D721Med (cell line): ENCODE data around the gene NSUN2.
"Not testable (repeated sequence)": the region's sequence is repeated elsewhere in the genome, so short reads cannot be mapped to it uniquely, and the experiment has no call there.

Experiments used
- DNase-seq: peaks from one replicate; pipeline ENCODE4 v3.0.0; 2011; ENCODE audit warnings: low spot score; ENCODE audit not compliant: insufficient read length
- FAIRE-seq: peaks from 2 replicates; lab custom pipeline; 2011; peaks lifted over from hg19 to GRCh38; lab: Jason Lieb, UNC
- TF ChIP-seq, protein P1 (sequence below): IDR thresholded peaks from 2 replicates; pipeline ENCODE4 v1.5.1; 2012; ENCODE audit warnings: mild to moderate bottlenecking, control low read depth; ENCODE audit not compliant: insufficient read depth; ENCODE audit errors: missing control alignments

NSUN2 gene

DNA sequence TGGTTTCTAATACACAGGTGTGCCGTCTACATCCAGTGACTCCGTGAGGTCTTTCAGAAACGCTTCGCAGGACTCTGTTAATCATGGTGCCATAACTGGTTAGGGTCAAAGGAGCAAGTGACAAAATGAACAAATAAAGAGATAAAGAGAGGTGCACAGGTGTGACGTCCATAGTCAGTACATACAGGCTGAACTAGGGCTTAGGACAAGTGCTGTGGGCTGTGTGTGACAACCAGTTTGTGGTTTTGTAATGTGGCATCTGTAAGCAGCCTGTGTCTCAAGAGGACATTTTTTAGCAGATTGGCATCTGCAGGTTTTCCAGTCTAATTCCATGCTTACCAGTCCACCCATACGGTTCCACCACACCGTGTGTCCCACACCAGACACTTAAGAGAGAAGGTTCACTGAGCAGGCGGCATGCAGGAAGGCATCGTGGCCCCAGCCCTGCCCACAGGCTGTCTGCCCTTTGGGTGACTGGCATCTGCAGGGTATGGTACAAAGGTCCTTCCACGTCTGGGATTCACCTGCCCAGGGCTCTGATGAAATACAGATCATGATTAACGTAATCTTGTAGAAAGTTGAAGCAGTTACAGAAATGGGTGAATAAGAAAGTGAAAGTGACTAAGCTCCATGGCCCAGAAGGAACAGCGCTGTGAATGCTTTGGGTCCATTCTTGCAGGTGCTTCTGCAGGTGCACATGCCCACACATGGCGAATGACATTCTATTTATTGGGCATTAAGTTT, 27.3 kb upstream of the NSUN2 start:
- DNase-seq (no peak), FAIRE-seq (no peak)
- TF ChIP-seq, protein P1, sequence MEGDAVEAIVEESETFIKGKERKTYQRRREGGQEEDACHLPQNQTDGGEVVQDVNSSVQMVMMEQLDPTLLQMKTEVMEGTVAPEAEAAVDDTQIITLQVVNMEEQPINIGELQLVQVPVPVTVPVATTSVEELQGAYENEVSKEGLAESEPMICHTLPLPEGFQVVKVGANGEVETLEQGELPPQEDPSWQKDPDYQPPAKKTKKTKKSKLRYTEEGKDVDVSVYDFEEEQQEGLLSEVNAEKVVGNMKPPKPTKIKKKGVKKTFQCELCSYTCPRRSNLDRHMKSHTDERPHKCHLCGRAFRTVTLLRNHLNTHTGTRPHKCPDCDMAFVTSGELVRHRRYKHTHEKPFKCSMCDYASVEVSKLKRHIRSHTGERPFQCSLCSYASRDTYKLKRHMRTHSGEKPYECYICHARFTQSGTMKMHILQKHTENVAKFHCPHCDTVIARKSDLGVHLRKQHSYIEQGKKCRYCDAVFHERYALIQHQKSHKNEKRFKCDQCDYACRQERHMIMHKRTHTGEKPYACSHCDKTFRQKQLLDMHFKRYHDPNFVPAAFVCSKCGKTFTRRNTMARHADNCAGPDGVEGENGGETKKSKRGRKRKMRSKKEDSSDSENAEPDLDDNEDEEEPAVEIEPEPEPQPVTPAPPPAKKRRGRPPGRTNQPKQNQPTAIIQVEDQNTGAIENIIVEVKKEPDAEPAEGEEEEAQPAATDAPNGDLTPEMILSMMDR, result no peak

DNA sequence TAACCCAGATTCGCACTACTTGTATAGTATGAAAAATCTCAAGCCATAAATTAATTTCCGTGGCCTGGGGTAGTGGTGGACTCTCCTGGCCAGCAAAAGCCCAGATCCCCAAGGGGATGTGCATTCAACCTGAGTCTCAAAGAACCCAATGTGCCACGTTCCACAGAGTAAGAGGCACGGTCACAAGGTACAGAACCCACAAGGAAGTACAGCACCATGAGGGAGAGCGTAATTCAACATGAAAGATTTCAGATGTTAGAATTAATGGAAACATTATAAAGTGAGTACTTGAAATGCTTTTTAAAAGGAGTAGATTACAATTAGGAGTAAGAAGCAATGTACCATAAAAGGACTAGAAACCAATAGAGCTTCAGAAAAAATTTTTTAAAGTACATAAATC, 23.8 kb upstream of the NSUN2 start:
- TF ChIP-seq, protein P1, result no peak
- DNase-seq, result no peak
- FAIRE-seq, result no peak

DNA sequence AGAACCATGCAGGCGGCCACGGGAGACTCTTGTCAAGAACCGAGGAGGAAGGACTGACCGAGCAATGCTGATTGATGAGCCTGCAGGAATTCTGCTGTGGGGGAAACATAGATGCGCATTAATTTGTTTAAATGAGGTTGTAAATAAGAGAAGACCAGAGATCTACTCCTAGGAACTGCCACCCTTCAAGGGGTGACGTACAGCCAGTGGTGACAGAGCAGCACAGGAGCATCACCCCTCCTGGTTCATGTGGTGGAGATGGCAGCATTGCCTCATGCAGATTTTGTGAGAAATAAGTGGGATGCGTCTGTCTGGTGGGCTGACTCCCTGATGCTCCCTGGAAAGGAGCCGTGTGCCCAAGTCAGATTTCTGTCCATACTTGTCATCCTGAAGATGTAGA, 22.6 kb upstream of the NSUN2 start:
- FAIRE-seq, result no peak
- TF ChIP-seq, protein P1, result no peak
- no peak for DNase-seq

DNA sequence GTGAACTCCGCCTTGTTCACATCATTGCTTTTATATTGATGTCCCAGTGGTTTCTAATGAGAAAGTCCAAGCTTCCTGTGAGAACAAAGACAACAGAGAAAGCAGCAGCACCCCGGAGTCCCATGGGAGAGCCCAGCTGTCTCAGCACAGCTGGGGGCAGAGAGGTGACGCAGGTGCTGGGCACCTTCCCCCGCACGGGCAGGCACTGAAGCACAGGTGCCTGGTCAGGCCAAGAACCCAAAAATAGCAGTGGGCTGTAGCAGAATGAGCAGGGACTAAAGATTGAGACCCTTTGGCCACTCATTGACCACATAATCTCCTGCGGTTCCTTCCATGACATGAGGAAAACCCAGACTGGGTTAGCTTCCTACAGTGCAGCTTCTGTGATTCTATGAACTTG, 19.2 kb upstream of the NSUN2 start:
- no peak for FAIRE-seq

DNA sequence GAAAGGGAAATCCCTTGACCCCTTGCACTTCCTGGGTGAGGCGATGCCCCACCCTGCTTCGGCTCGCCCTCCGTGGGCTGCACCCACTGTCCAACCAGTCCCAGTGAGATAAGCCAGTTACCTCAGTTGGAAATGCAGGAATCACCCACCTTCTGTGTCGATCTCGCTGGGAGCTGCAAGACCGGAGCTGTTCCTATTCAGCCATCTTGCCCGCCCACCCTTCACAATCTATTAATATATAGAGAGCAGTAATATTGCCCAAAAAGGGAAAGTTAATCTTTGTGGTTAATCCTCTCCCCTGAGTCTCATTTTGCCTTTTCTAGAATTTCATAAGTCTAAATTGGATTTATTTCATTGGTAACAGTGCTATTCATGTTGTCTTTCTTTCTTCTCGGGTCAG, 16.8 kb upstream of the NSUN2 start:
- no peak for FAIRE-seq
- TF ChIP-seq, protein P1, result no peak

More for the DNA sequence above, 19.2 kb upstream of the NSUN2 start:
- TF ChIP-seq, protein P1, result no peak
- DNase-seq, result no peak

DNA sequence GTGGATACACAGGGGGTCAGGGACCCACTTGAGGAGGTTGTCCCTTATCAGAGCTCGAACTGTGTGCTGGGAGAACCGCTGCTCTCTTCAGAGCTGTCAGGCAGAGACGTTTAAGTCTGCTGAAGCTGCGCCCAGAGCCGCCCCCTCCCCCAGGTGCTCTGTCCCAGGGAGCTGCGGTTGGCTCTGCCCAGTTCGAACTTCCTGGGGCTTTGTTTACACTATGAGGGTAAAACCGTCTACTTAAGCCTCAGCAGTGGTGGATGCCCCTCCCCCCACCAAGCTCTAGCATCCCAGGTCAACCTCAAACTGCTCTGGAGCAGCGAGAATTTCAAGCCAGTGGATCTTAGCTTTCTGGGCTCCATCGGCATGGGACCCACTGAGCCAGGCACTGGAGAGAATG, 16.3 kb upstream of the NSUN2 start:
- DNase-seq (no peak), FAIRE-seq (no peak)
- TF ChIP-seq, protein P1, result no peak

More for the DNA sequence above, 16.8 kb upstream of the NSUN2 start:
- no peak for DNase-seq

DNA sequence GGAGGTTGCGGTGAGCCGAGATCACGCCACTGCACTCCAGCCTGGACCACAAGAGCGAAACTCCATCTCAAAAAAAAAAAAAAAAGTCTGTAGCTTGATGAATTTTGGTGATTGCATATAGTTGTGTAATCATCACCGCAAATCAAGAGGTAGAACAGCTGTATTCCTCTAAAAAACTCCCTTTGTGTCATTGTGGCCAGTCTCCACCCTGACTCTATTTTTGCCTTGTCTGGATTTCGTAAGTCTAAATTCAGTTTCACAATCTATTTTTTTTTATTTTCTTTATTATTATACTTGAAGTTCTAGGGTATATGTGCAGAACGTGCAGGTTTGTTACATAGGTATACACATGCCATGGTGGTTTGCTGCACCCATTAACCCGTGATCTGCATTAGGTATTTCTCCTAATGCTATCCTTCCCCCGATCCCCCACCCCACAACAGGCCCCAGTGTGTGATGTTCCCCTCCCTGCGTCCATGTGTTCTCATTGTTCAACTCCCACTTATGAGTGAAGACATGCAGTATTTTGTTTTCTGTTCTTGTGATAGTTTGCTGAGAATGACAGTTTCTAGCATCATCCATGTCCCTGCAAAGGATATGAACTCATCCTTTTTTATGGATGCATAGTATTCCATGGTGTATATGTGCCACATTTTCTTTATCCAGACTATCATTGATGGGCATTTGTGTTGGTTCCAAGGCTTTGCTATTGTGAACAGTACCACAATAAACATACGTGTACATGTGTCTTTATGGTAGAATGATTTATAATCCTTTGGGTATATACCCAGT, 12.9 kb upstream of the NSUN2 start:
- DNase-seq, FAIRE-seq: not testable (repeated sequence)
